Activated T-cell treated with anti-CD3 and anti-CD28 coated beads for 24 hours (primary cell): Measurements from ENCODE around the gene IFNA8.
"Not testable (repeated sequence)": the region's sequence is repeated elsewhere in the genome, so short reads cannot be mapped to it uniquely, and the experiment has no call there.

Experiments used
- DNase-seq: peaks from one replicate; pipeline ENCODE4 v3.0.0-alpha.2; 2020; ENCODE audit warnings: low read depth

The IFNA8 gene

DNA sequence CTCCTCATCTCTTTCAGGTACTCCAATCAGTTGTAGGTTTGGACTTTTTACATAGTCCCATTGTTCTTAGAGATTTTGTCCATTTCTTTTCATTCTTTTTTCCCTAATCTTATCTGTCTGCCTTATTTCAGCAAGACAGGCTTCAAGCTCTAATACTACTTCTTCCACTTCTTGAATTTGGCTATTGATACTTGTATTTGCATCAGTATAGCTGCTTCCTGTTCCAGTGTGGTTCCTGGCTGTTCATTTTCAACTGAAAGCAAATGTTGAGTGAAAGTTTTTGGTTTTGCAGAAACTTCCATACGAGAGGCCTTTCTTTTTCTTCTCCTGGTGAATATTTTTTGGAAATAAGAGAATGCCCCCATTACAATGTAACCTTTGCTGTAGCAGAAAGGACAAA lies 19.3 kb downstream of the IFNA8 start:
- DNase-seq: no peak

DNA sequence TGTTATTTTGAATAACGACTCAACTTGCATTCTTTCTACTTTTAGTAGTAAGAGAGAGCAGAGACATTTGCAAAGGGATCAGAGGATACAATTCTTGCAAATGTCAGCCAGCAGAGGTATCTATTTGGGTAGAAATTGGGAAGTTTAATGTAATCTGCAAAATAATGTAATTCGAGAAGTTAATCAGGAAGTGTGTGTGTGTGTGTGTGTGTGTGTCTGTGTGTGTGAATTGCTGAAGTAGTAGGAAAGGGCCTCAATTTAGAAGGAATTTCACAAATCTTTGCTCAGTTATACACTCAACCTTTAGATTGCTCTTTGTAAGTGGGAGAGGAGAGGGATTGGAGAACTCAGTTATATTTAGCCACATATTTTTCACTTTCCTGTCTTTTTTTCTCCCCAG lies 20.3 kb downstream of the IFNA8 start:
- DNase-seq: no peak

- DNase-seq: no peak
Observed at GRCh38 chr9:21432672-21433425, 23.9 kb downstream of the IFNA8 start.

GRCh38 chr9:21434202-21435014 lies 25.5 kb downstream of the IFNA8 start:
- DNase-seq: peak; percentile 15

DNA sequence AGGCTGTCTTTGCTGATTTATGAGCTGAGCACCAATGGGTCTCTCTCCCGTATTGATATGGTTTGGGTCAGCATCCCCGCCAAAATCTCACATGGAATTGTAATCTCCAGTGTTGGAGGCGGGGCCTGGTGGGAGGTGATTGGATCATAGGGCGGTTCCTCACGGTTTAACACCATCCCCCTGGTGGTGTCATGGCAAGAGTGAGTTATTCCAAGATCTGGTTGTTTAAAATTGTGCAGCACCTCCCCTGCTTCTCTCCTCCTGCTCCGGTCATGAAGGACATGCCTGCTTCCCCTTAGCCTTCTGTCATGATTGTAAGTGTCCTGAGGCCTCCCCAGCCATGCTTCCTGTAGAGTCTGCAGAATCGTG lies 26.1 kb downstream of the IFNA8 start:
- not testable (repeated sequence) for DNase-seq

GRCh38 chr9:21440139-21440538 lies 31.2 kb downstream of the IFNA8 start, which contains the start of gene IFNA1:
Gene IFNA1, plus strand, starts transcription at chr9:21440439. Its CDS starts 69 bp downstream, at chr9:21440508.
- DNase-seq: no peak

DNA sequence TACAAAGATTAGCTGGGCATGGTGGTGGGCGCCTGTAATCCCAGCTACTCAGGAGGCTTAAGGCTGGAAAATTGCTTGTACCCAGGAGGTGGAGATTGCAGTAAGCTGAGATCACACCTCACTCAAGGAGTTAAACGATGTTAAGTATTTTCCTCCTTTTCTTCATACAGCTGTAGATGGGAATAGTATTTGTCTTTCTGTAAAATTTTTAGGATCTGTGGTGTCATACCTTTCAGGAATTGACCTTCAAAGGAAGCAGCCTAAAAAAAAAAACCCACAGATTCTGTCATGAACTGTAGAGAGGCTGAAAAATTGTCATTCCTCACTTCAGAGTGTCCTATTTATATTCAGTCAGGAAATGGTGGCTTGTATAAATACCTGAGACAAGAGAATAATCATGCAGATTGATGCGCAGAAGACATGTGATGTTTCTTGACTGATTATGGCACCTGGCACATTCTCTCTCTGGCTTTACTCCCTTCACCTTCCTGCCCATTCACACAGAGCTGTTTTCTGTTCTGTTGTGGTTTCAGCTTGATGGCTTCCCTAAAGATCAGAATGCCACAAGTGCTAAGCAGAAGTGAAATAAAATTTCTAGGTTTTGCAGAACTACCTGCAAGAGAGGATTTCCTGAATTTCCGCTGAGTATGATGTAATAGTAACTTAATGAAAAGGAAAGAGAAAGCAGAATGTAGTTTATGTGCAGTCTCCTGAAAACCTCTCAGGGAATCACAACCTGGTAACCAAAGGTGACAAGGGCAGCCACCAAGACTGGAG lies 35.1 kb downstream of the IFNA8 start:
- DNase-seq: no peak

- not testable (repeated sequence) for DNase-seq
Observed at GRCh38 chr9:21449312-21449711, 40.4 kb downstream of the IFNA8 start.

DNA sequence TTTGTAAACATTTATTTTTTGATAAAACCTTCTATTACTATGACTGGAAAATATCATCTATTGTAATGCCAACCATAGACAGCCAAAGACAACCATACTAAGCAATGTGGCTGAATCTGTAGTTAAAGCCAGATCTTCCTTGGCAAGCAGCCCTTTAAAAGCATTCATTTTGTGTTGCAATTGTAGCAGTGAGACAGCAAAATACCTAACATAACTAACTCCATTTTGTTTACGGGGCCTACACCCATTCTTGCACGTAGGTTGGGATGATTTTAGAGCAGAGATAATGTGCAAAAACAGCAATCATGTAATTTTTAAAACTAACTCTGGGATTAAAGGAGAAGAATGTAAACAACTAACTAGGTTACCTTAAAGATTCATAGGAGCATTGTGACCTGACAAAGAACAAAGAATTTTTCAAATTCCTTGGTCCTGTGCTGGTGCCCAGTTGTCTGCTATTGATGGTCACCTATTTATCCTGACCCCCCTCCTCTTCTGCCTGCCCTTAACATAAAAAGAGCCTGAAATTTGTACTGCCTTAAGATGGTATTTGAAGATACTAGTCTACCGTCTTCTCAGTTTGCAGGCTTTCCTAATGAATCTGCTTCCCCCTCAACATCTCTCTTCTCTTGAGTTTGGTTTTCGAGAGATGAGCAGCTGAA lies 41.9 kb downstream of the IFNA8 start:
- DNase-seq: no peak

- no peak for DNase-seq
Observed at GRCh38 chr9:21452681-21453080, 43.8 kb downstream of the IFNA8 start.

DNA sequence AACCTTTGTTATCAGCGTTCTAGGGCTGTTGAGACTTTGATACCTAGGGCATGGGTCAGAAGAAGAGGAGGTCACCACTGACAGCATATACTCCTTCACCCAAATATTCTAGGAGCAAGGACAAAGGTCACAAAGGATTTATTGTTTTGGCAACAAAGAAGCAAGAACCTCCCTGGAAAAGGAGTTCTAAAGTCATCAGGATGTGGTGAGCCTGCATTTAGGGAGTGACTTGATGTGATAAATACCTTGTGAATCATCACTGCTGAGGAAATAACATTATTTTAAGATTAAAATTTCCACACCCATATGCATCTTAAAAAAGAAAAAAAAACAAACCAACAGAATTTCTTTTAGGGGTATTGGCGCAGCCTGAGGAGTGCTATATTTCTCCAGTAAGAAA lies 45.2 kb downstream of the IFNA8 start:
- DNase-seq: no peak

GRCh38 chr9:21455320-21455719 lies 46.4 kb downstream of the IFNA8 start:
- no peak for DNase-seq
